ENCODE data around the gene BCL2L15. TPM values are rescaled to one million over a fixed set of nuclear protein-coding genes. Genes with fewer than 3 reads are reported as not detected.
"Not testable (repeated sequence)": the region's sequence is repeated elsewhere in the genome, so short reads cannot be mapped to it uniquely, and the experiment has no call there.

BCL2L15 gene
- polyA plus RNA-seq, 4 donors: 0.34 to 1.3 (median 0.72) TPM

- no peak for DNase-seq (ENCODE audit: low read depth in 4 of 4, low spot score in 3 of 4)
Measured at GRCh38 chr1:113874012-113874879, 13.1 kb downstream of the BCL2L15 start.

- no peak for DNase-seq (ENCODE audit: low read depth in 4 of 4, low spot score in 3 of 4)
Measured at GRCh38 chr1:113872219-113872935, 15.0 kb downstream of the BCL2L15 start.

- no peak for DNase-seq (ENCODE audit: low read depth in 4 of 4, low spot score in 3 of 4)
Measured at GRCh38 chr1:113871597-113872113, 15.7 kb downstream of the BCL2L15 start, which contains the start of gene PTPN22. PTPN22 (minus strand) TSS chr1:113871712.

- DNase-seq (ENCODE audit: low read depth in 4 of 4, low spot score in 3 of 4): no peak
Measured at GRCh38 chr1:113870778-113871177, 16.6 kb downstream of the BCL2L15 start.

GRCh38 chr1:113868387-113869083 lies 18.8 kb downstream of the BCL2L15 start:
- no peak for DNase-seq (ENCODE audit: low read depth in 4 of 4, low spot score in 3 of 4)

- no peak for DNase-seq (ENCODE audit: low read depth in 4 of 4, low spot score in 3 of 4)
Measured at GRCh38 chr1:113861641-113862040, 25.7 kb downstream of the BCL2L15 start.

- DNase-seq (ENCODE audit: low read depth in 4 of 4, low spot score in 3 of 4): no peak
Measured at GRCh38 chr1:113860891-113861290, 26.5 kb downstream of the BCL2L15 start.

GRCh38 chr1:113859478-113860175 lies 27.8 kb downstream of the BCL2L15 start:
- no peak for DNase-seq (ENCODE audit: low read depth in 4 of 4, low spot score in 3 of 4)

- DNase-seq (ENCODE audit: low read depth in 4 of 4, low spot score in 3 of 4): no peak
Measured at GRCh38 chr1:113858982-113859381, 28.4 kb downstream of the BCL2L15 start.

- DNase-seq (ENCODE audit: low read depth in 4 of 4, low spot score in 3 of 4): no peak
Measured at GRCh38 chr1:113858418-113858817, 29.0 kb downstream of the BCL2L15 start.

GRCh38 chr1:113857776-113858175 lies 29.6 kb downstream of the BCL2L15 start:
- no peak for DNase-seq (ENCODE audit: low read depth in 4 of 4, low spot score in 3 of 4)

GRCh38 chr1:113856401-113856790 lies 31.0 kb downstream of the BCL2L15 start:
- no peak for DNase-seq (ENCODE audit: low read depth in 4 of 4, low spot score in 3 of 4)

- no peak for DNase-seq (ENCODE audit: low read depth in 4 of 4, low spot score in 3 of 4)
Measured at GRCh38 chr1:113855630-113856400, 31.6 kb downstream of the BCL2L15 start.

- no peak for DNase-seq (ENCODE audit: low read depth in 4 of 4, low spot score in 3 of 4)
Measured at GRCh38 chr1:113854234-113854633, 33.1 kb downstream of the BCL2L15 start.

GRCh38 chr1:113852694-113853093 lies 34.7 kb downstream of the BCL2L15 start:
- not testable (repeated sequence) for DNase-seq (ENCODE audit: low read depth in 4 of 4, low spot score in 3 of 4)

GRCh38 chr1:113850127-113850796 lies 37.1 kb downstream of the BCL2L15 start:
- no peak for DNase-seq (ENCODE audit: low read depth in 4 of 4, low spot score in 3 of 4)

- DNase-seq (ENCODE audit: low read depth in 4 of 4, low spot score in 3 of 4): no peak
Measured at GRCh38 chr1:113849072-113849471, 38.3 kb downstream of the BCL2L15 start.

- no peak for DNase-seq (ENCODE audit: low read depth in 4 of 4, low spot score in 3 of 4)
Measured at GRCh38 chr1:113846391-113847035, 40.9 kb downstream of the BCL2L15 start.

- no peak for DNase-seq (ENCODE audit: low read depth in 4 of 4, low spot score in 3 of 4)
Measured at GRCh38 chr1:113836534-113836933, 50.8 kb downstream of the BCL2L15 start.
